IPS-NIHi7 (cell line): ENCODE data around the gene KAT6B.

Experiments
- DNase-seq: peaks from one replicate; pipeline ENCODE4 v3.0.0; 2012; ENCODE audit warnings: mixed read lengths; ENCODE audit errors: extremely low spot score

The KAT6B gene

DNA sequence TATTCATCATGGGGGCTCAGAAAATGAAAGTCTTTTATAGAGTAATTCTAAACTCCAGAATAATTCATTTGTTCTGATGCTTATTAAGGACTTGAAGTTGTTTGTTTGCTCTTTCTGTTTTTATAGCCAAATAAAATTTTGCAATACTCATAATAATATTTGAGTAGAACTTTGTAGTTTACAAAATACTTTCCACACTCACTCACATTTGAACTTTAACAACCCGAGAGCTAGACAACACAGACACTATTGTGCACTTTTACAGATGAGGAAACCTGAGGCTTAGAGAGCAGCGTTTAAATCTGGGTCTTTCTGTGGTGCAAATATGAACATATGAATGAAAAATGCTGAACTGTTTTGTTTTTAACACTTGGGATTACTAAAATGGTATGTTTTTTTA, 126.8 kb downstream of the KAT6B start:
- DNase-seq, result no peak

DNA sequence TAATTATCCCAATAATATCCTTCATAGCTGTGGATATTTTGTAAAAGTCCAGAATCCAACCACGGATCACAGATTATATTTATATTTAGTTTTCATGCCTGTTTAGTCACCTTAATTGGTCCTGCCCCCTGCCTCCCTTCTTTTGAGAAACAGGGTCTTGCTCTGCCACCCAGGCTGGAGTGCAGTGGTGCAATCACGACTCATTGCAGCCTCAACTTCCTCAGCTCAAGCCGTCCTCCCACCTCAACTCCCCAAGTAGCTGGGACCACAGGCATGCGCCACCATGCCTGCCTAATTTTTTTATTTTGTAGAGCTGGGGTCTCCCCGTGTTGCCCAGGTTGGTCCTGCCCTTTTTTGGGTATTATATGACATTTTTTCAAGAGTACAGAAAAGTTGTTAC, 129.4 kb downstream of the KAT6B start:
- no peak for DNase-seq

DNA sequence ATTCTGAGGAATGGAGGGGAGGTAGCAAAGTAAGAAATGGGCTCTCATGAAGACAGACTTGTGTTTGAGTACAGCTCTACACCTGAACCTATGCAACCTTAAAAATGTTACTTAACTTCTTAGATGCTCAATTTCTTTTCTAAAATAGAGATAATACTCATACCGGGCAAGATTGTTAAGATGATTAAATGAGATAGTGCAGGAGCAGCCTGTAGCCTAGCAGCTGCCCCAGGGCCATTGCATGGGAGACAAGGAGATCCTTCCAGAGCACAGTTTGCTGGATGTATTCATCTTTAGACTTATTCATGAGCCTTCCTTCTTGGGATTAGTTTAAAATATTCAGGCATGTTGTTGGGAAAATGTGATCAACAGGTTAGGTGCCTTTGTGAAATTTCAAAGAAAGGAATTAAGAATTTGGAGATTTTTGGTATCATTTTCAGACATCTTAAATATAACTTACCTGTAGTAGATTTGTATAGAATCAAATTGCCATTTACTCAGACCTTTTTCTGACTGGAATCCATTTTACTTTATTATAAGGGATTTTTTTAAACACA, 130.2 kb downstream of the KAT6B start:
- DNase-seq, result no peak

DNA sequence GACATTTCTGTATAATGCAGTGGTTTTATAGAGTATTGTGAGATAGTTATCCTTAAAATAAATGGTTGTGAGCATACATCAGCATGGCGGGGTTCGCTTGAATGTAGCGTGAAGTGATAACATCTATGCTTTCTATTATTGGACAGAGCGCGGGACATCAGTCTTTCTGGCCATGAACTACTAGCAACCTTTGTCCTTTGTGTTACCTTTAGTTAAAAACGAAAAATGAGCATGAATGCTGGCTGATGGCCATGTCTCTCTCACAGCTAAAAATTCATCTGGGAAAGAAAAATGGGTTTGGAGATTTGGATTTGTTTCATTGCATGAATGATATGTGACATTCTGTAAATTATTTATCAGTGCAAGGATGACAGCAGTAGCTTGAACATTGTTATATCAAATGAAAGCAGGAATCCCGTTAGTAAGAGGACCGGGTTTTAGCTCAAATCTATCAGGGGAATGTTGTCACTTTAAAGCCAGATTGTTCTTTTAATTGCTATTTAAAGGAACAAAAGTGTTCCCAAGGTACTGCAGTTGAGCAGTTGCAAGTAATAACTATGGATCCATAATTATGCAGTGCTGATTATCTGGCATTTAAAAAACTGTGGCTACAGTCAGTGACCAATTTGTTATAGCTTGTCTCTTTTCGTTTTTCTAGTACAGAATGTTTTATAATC, 131.0 kb downstream of the KAT6B start:
- DNase-seq, result no peak

DNA sequence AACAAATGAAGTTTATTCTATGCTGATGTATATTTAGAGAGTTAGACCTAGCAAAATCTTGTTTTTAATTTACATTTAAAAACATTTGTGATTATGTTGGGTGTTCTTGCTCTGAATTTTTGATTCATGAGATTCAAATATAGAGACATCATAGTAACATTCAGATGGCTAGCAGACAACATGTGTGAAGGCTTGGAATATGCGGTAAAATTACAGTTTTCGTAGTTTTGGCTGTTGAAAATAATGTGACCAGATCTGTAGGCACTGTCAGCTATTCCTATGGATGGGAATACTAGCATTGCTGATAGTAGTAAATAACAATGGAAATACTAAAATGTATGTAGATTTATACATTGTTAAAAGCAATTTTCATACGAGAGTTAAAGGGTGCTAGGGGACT, 131.9 kb downstream of the KAT6B start:
- DNase-seq, result no peak

DNA sequence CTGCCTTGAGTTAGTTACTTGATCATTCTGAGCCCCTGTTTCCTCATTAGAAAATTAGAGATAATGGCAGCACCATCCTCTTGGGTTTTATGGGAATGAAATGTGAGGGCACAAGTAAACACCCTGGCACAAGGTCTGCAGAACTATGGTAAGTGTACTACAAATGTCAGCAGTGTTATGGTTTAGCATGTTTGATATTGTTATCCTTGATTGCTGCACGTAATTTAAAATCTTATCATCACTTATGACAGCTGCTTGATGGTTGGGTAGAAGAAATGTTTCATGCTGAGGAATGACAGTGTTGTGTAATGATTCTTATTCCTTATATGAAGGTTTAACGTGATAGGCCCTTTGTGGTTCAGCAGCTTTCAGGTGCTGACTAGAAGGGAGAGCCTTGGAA, 134.3 kb downstream of the KAT6B start:
- DNase-seq, result no peak

DNA sequence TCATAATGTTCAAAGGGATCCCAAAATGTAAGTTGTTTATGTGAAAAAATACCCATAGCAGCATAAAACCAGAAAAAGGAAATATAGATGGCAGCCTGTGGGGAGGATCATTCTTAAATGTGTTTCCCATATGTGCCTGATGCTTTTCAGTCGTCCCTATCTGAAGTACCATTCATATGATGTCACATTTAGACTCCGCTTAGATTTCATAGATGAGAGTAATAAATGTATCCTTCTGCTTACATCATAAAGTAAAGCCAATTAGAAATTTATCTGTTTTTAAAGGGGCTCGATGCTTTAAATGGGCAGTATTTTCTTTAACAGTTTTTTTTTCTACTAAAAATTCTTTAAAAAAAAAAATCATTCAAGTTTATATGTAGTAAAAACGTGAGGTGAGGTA, 136.1 kb downstream of the KAT6B start:
- no peak for DNase-seq

DNA sequence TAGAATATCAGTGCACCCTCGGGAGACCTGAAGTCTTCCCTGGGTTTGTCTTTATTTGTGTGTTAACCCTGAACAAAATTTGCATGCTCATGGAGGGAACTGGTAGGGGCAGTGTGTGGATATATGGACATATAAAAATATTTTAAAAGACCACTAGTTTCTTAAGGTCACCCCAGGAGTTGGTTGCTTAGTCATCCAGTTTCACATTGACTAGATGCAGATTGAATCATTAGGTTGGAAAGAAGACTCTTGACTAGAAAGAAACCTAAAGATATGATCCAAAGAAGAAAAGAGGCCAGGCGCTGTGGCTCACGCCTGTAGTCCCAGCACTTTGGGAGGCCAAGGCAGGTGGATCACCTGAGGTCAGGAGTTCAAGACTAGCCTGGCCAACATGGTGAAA, 137.1 kb downstream of the KAT6B start:
- DNase-seq, result no peak

DNA sequence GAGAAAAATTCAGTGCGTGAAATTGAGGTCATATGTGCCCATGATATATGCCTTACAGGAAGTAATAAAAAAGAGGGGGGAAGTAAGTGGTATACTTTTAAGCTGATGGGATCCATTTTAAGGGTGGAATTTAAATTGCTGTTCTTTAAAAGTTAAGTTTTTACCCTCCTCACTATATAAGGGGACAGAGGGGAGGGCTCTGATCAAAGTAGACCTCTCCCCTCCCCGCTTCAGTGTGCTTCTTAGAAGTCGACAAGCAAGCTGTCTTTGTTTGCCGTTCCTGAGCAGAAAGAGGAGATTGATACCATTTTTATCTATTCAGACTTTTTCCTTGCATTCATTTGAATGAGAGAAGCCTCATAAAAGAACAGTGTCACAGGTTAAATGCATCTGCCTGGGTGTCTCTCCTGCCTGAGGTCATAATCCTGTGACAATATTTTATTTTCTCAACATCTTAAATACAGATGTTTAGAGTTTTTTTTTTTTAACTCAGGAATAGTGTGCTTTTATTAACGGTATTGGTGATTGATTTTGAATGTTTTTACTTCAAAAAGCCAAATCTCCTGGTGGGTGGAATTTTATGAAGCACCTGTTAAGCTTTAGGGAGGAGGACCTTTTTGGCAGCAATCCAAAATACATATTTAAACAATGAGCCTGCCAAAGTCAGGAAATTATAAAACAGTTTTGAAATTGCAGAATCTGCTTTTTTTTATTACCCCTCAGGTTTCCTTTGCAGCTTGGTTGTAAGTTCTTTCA, 141.7 kb downstream of the KAT6B start:
- DNase-seq, result no peak

DNA sequence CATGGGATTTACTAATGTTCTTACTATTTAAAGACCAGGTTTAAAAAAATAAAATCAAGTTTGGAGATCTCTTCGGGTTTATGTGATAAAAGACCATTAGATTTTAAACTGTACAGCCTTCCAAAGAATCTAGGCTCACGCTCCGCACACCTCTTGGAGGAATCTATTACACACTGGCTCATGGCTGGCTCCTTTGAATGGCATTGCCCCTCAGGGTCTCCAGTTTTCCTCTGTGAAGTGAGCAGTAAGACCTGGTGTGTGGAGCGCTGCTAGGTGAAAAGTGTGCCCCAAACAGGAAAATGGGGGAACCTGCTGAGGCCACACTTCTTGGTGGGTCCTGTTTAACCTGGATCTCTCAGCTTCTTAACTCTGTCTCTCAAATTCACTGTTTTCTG, 142.3 kb downstream of the KAT6B start:
- DNase-seq, result no peak

DNA sequence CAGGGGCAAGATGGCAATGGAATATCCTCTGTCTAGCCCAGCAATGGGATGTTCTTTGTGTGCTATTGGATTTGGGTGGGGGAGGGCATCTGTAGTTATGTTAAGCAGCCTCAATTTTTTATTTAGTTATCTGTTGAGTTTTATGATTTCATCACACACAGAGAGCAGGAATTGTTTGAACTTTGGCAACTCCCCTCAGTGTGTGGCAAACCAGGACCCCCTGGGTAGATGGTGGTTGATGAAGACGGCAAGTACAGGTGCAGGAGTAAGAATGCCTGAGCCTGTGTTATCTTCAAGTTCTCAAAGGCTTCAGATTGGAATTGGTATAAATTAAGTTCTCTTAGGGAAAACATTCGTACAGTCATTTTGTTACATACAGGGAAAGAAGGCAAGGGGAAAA, 142.7 kb downstream of the KAT6B start:
- DNase-seq, result no peak

DNA sequence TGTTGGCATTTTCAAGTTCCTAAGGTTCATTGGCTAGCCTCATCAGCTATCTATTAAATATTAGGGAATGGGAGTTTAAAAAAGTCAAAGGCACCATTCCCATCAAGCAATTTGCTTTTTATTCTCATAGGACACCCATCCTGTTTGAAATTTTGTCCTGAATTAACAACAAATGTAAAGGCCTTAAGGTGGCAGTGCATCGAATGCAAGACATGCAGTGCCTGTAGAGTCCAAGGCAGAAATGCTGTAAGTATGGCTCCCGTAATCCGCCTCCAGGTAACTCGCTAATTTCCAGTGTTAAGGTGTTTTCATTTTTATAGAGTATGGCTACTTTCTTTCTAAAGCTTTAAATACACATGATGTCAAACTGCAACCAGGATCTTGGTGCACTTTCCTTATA, 143.1 kb downstream of the KAT6B start:
- DNase-seq, result no peak

DNA sequence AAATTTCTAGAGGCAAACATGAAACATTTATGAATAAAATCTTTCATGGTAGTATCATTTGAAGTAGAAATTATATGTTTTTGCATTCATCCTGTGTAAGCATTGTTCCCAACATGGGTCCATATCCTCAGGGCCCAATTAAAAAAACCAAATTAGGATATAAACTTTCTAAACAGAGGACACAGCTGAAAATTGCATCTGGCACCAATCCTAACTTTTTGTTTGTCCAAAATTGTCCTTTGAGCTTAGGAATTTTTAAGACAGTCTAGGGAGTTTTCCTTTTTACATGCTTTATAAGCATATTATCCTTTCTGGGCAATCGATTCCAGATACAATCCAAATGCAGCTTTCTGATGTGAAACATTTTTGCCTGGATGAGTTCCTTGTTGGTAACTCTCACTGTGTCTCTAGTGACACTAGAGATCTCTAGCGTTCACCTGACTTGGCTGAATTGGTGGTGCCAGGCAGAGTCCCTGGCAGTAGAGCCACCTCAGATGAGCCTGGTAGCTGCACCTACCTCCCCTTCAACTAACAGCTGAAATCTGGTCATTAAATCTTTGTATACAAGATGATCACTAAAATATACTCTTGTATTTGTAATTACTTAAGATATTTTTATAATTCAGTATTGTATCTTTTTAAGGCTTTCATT, 147.5 kb downstream of the KAT6B start:
- no peak for DNase-seq

DNA sequence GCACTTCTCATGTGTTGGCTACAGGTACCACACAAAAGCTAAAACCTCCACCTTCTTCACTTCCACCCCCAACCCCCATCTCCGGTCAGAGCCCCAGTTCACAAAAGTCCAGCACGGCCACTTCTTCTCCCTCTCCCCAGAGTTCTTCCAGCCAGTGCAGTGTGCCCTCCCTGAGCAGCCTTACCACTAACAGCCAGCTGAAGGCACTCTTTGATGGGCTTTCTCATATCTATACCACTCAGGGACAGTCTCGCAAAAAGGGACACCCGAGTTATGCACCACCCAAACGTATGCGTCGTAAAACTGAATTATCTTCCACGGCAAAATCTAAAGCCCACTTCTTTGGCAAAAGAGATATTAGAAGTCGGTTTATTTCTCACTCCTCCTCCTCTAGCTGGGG, 149.4 kb downstream of the KAT6B start:
- DNase-seq, result no peak

DNA sequence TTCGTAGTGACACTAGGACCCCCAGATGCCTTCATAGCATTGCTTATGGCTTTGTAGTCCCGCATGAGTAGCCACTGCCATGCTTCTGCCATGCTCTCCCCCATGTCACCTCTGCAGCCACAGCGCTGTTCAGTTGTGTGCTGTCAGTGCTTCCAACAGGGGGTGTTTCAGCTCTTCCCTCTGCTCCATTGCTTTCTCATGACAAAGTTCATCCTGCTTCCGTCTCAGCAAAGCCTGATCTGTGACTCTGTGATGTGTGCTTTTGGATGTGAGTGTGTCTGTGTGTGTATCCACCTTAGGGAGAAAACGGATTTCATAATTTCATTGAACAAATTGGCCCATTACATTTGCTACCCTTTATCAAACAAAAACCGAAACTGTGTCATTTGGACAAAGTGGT, 150.2 kb downstream of the KAT6B start:
- peak; percentile 48 for DNase-seq

DNA sequence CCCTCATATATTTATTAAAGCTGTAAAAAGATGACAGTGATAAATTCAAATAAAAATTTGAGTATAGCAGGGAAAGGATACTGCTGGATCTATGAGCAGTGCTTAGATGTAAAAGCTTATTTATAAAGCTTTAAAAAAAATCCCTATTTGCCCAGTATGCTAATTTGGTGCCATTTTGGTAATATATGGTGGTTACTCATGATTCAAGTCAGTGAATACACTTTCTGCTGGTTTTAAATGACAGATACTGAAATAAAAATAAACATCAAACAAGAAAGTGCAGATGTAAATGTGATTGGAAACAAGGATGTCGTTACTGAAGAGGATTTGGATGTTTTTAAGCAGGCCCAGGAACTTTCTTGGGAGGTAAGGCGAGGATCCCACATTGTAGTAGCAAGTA, 150.7 kb downstream of the KAT6B start:
- DNase-seq, result no peak

DNA sequence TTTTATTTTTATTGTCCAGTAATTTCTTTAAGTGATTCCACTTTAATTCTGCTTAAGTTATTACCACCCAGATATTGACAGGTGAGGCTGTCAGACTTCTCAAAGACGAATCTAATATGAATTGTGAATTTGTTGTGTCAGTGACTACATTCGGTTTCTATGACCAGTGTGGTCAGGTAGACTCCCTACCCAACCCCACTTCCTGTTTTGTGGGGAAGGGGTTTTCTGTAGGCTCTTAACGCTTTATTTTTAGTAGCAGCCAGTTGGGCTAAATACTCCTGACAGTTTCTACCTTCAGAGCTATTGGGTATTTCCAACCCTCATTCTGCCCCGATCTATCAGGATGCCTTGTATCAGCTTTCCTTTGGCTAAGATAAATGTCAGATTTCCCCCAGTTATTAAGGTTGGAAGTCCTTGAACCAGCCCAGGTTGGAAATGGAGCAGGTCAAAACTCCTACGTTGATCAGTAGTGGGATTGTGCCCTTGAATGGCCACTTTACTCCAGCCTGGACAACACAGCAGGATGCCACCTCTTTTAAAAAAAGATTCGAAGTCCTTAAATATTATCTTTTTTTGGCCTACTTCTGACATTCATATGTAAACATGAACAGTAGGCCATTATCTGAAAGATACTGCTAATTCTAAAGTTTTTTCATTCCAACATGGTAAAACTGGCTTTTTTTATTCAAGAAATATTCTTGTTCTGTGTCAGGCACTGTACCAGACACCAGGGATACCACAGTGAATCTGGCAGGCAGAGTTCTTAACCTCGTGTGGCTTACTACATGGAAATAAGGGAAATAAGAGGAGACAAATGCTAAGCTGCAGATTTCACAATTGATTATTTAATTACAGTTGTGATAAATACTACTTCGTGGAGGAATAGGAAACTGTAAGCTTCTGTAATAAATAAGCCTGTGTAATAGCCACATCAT, 151.8 kb downstream of the KAT6B start:
- no peak for DNase-seq

DNA sequence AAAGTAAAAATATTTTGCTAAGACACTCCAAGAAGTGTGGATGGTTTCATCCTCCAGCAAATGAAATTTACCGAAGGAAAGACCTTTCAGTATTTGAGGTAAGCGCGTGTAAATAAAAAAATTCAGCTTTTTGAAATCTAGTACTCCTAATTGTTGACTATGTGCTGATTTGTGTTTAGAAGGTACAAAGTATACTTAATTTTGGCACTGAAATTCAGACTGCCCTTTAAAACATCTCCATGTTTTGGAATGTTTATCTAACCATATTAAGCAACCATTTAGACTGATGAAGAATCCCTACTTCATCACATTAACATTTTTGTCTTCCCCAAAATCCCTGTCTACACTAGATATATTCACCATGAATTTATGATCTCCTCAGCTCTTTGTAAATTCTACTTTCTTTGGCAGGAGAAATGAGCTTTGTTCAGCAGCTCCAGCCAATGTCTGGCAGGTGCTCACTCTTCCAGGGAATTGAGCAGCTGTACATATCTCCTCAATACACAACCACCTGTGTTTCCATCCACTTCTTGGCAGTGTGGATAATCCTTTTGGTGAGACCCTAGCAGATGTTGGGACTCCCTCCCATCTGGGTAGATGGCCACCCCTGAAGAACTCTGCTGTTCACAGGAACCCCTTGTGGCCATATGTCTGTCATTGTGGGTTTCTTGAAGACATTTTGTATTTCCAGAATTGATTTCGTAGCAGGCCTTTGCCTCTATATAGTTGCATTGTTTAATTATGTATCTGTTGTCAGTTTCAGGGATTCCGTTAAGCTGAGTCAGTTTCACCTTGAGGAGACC, 155.6 kb downstream of the KAT6B start:
- DNase-seq, result no peak

DNA sequence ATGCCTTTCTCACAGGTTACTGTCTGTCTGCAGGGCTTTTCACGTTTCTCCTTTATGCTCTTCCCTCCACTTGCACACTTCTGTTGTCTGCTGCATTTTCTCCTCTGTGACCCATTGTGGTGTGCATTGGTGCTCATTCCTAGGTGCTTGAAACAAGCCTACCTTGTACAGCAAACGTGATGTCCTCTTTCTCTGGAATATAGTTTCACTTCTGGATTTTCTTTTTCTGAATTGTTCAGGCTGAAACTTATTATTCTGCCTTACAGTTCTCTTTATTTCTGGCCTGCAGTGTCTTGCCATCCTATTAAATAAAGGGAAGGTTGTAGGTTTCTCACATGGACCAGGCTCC, 156.2 kb downstream of the KAT6B start:
- DNase-seq, result no peak

DNA sequence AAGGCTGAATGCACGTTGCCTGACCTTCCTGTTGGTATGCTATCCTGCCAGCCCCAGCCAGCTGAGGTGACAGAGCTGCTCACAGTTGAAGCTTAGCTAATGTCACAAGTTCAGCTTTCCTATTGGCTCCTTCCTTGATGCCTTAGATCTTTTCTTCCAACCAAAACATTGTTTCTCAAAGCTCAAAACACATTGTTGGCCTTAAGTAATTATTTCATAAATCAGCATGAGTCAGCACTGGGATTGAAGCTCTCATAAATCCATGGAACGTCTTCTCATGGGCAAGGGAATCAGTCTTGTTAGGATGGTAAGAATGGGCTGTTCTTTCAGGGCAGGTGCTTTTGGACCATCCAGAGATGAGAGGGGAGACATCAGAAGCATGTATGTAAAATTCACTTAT, 157.0 kb downstream of the KAT6B start:
- no peak for DNase-seq
